HG03521 (cell line): ENCODE data around the gene GRB14.
"Not testable (repeated sequence)": the region's sequence is repeated elsewhere in the genome, so short reads cannot be mapped to it uniquely, and the experiment has no call there.

Experiments used
- ATAC-seq: cut with Tn5 transposase; IDR thresholded peaks from one replicate; pipeline ENCODE4 v1.9.1; 2021; ENCODE audit warnings: mild to moderate bottlenecking, moderate library complexity; ENCODE audit not compliant: unreplicated experiment

GRB14 gene

DNA sequence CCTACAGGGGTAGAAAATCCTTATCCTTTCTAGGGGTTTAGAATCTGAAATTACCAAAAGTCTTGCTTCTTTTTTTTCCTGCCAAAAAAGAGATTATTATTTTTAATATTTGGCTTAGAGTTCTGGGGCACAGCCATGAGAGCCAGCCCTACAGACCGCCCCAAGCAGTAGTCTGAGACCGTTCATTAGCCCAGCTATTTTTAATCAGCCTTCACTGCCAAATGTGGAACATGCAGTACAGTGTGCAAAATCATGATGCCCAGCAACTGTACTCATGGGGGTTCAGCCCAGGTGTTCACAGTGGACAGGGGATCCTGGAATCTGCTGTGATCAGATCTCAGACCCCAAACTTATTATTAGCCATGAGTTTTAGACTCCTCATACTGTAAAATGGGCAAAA, 60.4 kb downstream of the GRB14 start:
- no peak for ATAC-seq

- ATAC-seq = no peak
These were observed 61.0 kb downstream of the GRB14 start for GRCh38 chr2:164560181-164560792.

- ATAC-seq = no peak
These were observed 62.8 kb downstream of the GRB14 start for GRCh38 chr2:164558450-164558849.

- ATAC-seq = no peak
These were observed 66.8 kb downstream of the GRB14 start for GRCh38 chr2:164554487-164554886.

- no peak for ATAC-seq
These were observed 69.8 kb downstream of the GRB14 start for GRCh38 chr2:164551519-164551918.

- not testable (repeated sequence) for ATAC-seq
These were observed 71.6 kb downstream of the GRB14 start for GRCh38 chr2:164549705-164550104.

GRCh38 chr2:164545484-164545883, 75.8 kb downstream of the GRB14 start:
- ATAC-seq = no peak

DNA sequence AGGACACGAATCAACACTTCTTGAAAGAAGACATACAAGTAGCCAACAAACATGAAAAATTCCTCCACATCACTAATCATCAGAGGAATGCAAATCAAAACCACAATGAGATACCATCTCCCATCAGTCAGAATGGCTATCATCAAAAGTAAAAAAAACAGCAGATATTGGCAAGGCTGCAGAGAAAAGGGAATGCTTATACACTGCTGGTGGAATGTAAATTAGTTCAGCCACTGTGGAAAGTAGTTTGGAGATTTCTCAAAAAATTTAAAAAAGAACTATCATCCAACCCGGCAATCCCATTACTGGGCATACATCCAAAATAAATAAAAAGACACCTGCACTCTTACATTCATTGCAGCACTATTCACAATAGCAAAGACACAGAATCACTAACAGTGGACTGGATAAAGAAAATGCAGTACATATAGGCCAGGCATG, 78.7 kb downstream of the GRB14 start:
- ATAC-seq = no peak

DNA sequence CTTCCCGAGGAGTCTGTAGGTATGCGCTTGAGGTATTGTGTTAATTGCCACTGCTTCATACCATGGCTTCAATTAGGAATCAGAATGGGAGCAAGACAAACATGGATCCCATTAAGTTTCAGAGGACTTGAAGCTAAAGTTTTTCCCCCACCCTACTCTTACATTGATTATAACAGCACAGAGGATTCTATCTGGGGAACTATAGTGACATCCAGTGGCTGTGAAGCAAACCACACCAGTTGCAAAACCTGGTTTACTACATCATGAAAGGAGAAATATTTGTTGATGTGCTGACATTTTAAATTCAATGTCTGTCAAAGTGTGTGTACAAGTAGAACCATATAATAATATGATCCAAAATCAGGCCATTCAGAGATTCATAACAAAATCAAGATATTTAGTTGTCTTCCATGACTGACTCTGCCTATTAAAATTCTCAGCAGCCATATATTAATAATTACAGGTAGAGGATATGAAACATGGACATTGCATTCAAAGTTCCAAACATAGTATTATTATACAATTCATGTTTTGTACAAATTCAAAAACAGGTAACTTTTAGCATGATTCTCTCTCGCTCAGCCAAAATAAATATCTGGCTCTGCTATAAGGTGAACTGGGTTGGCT, 82.9 kb downstream of the GRB14 start:
- ATAC-seq = peak; percentile 69

- ATAC-seq = no peak
These were observed 85.8 kb downstream of the GRB14 start for GRCh38 chr2:164535280-164536025.

GRCh38 chr2:164530464-164530863, 90.8 kb downstream of the GRB14 start:
- no peak for ATAC-seq

DNA sequence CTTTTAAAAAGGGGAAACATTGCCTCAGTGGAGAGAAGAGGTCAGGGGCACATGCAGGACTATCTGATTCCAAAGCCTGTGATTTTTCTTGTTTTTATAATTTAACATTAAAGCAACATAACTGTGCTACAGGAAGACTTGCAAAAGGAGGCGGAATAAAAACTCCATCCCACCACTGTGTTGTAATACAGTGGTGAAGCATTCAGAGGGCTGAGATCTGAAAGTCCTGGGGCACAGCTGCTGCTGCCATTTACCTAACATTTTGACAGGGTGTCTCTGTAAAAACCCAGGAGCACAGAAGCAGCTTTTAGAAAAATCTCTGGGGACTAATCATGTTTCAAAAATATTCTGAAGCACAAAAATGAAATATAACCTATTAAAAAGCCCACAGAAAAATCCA, 97.6 kb downstream of the GRB14 start:
- ATAC-seq = no peak

GRCh38 chr2:164523009-164523408, 98.3 kb downstream of the GRB14 start:
- no peak for ATAC-seq

DNA sequence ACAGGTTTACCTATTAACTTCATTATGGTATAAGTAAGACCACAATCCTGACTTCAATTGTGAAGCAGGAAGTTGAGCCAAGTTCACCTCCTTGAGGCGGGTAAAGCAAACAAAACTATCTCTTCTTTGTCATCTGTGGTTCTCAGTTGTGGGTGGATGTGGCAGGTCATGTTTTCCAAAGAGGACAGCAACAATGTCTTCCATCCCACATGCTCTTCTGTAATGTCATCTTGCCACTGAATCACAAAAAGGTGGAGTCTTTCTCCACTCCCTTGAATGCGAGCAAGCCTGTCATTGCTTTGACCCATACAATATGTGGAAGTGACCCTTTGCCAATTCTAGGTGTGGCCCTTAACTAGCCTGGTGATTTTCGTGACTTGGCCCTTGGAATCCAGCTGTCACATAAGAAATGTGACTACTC, 98.7 kb downstream of the GRB14 start:
- ATAC-seq = no peak

- no peak for ATAC-seq
These were observed 105.5 kb downstream of the GRB14 start for GRCh38 chr2:164515734-164516133.

DNA sequence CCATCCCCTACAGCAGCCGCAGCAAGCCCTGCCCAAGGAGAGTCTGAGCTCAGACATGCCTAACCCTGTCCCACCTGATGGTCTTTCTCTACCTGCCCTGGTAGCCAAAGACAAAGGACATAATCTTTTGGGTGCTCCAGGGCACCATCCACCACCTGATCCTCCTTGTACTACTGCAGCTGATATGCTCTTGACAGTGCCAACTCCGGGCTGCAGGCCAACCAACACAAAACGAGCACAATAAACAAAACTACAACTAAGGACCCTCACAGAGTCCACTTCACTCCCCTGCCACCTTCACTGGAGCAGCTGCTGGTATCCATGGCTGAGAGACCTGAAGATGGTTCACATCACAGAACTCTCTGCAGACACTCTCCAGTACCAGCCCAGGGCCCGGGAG, 106.3 kb downstream of the GRB14 start:
- ATAC-seq = no peak

DNA sequence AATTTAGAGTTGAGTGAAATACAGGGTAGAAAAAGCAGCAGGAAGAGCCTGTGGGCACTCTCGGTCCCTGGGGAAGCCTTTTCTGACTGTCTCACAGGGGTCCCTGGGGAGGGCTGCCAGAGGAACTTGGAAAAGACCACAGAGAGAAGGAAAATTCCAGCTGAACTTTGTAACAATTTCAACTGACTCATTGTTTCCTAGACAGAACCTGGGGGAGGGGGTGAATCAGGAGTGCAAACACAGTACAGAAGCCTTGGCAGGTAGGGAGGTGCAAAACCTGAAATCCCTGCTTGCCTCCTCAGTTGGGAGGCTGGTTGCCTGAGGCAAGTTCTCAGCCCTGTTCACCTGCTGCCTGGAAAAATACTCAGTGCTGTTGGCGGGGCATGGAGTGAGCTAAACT, 106.8 kb downstream of the GRB14 start:
- ATAC-seq = no peak

GRCh38 chr2:164512871-164513270, 108.4 kb downstream of the GRB14 start:
- no peak for ATAC-seq

DNA sequence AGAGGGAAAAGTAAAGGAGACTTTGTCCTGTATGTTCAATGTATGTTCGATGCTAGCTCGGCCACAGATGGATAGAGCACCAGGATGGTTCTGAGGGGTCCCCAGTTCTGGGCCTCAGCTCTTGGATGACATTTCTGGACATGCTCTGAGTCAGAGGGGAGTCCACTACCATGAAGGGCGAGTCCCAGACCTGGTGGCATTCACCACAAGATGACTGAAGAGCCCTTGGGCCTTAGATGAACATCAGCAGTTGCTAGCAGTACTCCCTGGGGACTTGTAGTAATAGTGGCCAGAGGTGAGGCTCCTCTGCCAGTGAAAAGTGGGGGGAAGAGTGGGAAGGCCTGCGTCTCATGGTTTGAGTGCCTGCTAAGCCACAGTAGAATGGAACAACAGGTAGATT, 109.5 kb downstream of the GRB14 start:
- ATAC-seq = no peak

DNA sequence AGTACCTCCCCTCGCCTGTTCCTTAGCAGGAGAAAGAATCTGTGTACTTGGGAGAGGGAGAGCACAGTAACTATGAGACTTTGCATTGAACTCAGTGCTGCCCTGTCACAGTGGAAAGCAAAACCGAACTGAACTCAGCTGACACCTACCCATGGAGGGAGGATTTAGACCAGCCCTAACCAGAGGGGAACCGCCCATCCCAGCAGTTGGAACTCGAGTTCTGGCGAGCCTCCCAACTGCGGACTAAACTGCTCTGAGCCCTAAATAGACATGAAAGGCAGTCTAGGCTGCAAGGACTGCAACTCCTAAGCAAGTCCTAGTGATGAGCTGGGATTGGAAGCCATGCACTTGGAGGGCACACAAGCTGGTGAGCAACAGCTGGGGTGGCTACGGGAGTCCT, 110.4 kb downstream of the GRB14 start:
- ATAC-seq = no peak

DNA sequence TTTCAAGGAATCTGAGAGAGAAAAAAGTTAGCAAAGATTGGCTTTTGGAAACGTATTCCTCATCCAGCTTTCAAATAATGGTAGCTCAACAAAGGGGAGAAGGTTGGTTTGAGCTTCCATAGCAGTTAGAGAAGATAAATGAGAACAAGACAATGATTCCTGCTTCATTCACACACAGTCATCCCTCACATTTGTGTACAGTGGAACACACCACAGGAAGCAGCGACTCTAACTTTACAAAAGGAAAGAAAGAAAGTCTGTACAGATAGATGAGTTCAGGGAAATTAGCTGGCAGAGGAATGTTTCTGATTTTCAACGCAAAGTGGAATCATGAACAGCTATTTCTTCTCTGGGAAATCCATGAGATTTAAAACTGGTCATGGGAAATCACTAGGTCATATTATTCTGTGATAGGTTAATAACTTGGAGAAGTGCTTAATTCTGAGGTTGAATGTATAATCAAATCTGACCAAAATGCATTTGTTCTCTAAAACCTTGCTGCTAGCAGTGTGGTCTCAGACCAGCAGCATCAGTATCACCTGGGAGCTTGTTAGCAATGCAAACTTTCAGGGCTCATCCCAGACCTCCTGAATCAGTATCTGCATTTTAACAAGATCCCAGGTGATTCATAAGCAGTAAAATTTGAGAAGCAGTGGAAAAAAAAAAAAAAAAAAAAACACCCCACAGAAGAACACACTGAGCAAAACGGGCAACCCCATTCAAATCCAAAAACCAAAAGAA, 112.0 kb downstream of the GRB14 start:
- ATAC-seq = no peak
